HG02884 (cell line): ENCODE results near the gene CARD9.
"Not testable (repeated sequence)": the region's sequence is repeated elsewhere in the genome, so short reads cannot be mapped to it uniquely, and the experiment has no call there.

Source experiments
- ATAC-seq: cut with Tn5 transposase; IDR thresholded peaks from one replicate; pipeline ENCODE4 v1.9.1; 2021; ENCODE audit warnings: mild to moderate bottlenecking, moderate library complexity; ENCODE audit not compliant: unreplicated experiment

The CARD9 gene

GRCh38 chr9:136326061-136326760 is 47.3 kb downstream of the CARD9 start:
- no peak for ATAC-seq

GRCh38 chr9:136325358-136325757 is 48.1 kb downstream of the CARD9 start:
- ATAC-seq, result no peak

GRCh38 chr9:136324501-136325300 is 48.8 kb downstream of the CARD9 start:
- ATAC-seq, result no peak

GRCh38 chr9:136323371-136323789 is 50.1 kb downstream of the CARD9 start:
- no peak for ATAC-seq

GRCh38 chr9:136322756-136323330 is 50.6 kb downstream of the CARD9 start:
- no peak for ATAC-seq

- no peak for ATAC-seq
These were observed 51.9 kb downstream of the CARD9 start for GRCh38 chr9:136321561-136321960.

- ATAC-seq, result not testable (repeated sequence)
These were observed 52.5 kb downstream of the CARD9 start for GRCh38 chr9:136320972-136321371.

GRCh38 chr9:136319955-136320354 is 53.5 kb downstream of the CARD9 start:
- not testable (repeated sequence) for ATAC-seq

GRCh38 chr9:136319244-136319643 is 54.2 kb downstream of the CARD9 start:
- ATAC-seq, result not testable (repeated sequence)

- no peak for ATAC-seq
These were observed 54.7 kb downstream of the CARD9 start for GRCh38 chr9:136318776-136319241.

GRCh38 chr9:136318111-136318775 is 55.2 kb downstream of the CARD9 start:
- ATAC-seq, result no peak

GRCh38 chr9:136317695-136318094 is 55.8 kb downstream of the CARD9 start:
- ATAC-seq, result no peak

- no peak for ATAC-seq
These were observed 56.4 kb downstream of the CARD9 start for GRCh38 chr9:136316896-136317676.

- ATAC-seq, result no peak
These were observed 57.2 kb downstream of the CARD9 start for GRCh38 chr9:136316271-136316751.

GRCh38 chr9:136314944-136315343 is 58.5 kb downstream of the CARD9 start:
- ATAC-seq, result no peak

- ATAC-seq, result no peak
These were observed 59.4 kb downstream of the CARD9 start for GRCh38 chr9:136314056-136314416.
